Measurements from ENCODE around the gene CRIP3.

CRIP3 gene

DNA sequence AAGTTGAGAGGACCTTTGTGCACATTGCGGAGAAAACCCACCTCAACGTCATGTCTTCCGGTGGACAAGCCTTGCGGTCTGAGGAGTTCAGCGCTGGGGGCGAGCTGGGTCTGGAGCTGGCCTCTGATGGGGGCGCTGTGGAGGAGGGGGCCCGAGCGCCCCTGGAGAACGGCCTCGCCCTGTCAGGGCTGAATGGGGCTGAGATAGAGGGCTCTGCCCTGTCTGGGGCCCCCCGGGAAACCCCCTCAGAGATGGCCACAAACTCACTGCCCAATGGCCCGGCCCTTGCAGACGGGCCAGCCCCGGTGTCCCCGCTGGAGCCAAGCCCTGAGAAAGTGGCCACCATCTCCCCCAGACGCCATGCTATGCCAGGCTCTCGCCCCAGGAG is 25.1 kb downstream of the CRIP3 start:
- Histone ChIP-seq H3K4me1 (ENCODE audit: control insufficient read depth in 1 of 2, insufficient read depth in 1 of 2, low read depth in 1 of 2, low read length in 1 of 2) (no peaks in the 10 kb centered on the region), H3K27me3 (peaks cover 97% of the 10 kb centered on the region), H3K27ac (no peak overlapping the region), H3K4me3 (ENCODE audit: low read depth in 1 of 2, low read length in 1 of 2) (no peak overlapping the region), H3K9me3 (no peaks in the 10 kb centered on the region), H3K36me3 (no peaks in the 10 kb centered on the region)
- TF ChIP-seq, protein P1, sequence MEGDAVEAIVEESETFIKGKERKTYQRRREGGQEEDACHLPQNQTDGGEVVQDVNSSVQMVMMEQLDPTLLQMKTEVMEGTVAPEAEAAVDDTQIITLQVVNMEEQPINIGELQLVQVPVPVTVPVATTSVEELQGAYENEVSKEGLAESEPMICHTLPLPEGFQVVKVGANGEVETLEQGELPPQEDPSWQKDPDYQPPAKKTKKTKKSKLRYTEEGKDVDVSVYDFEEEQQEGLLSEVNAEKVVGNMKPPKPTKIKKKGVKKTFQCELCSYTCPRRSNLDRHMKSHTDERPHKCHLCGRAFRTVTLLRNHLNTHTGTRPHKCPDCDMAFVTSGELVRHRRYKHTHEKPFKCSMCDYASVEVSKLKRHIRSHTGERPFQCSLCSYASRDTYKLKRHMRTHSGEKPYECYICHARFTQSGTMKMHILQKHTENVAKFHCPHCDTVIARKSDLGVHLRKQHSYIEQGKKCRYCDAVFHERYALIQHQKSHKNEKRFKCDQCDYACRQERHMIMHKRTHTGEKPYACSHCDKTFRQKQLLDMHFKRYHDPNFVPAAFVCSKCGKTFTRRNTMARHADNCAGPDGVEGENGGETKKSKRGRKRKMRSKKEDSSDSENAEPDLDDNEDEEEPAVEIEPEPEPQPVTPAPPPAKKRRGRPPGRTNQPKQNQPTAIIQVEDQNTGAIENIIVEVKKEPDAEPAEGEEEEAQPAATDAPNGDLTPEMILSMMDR (IDR thresholded peaks at IDR 0.05), result no peak

DNA sequence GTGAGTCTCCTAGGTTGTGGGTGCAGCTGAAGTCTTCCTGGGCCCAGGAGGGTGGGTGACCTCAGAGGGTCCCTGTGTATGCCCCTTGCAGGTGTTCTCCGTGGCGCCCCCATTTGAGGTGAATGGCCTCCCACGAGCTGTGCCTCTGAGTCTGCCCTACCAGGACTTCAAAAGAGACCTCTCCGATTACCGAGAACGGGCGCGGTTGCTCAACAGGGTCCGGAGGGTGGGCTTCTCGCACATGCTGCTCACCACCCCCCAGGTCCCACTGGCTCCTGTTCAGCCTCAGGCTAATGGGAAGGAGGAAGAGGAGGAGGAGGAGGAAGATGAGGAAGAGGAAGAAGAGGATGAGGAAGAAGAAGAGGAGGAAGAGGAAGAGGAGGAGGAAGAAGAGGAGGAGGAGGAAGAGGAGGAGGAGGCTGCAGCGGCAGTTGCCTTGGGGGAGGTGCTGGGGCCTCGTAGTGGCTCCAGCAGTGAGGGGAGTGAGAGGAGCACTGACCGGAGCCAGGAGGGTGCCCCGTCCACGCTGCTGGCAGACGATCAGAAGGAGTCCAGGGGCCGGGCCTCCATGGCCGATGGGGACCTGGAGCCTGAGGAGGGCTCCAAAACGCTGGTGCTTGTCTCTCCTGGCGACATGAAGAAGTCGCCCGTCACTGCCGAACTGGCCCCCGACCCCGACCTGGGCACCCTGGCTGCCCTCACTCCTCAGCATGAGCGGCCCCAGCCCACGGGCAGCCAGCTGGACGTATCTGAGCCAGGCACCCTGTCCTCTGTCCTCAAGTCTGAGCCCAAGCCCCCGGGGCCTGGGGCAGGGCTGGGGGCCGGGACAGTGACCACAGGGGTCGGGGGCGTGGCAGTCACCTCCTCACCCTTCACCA is 25.8 kb downstream of the CRIP3 start:
- peaks cover 99% of the 10 kb centered on the region for H3K27me3 ChIP-seq
- no peaks in the 10 kb centered on the region for H3K36me3 ChIP-seq

DNA sequence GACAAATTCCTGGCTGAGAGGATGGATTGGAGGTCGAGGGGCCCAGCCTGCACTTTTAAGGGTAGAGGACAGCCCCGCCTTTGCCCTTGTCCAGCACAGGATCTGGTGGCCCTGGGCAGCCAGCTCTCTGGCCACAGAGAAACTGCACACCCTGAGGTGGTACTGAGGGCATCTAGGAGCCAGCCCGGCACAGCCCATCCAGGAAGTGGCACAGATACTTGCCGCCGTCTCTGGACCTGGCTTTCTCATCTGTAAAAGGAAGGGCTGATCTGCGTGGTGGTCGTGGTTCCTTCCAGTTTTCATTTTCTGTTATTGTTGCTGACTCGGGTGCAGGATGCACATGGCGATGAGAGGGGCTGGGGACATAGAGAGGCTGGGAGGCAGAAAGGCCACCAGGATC is 26.6 kb downstream of the CRIP3 start:
- Histone ChIP-seq H3K27me3 (peaks cover 99% of the 10 kb centered on the region), H3K36me3 (no peaks in the 10 kb centered on the region), H3K4me1 (ENCODE audit: control insufficient read depth in 1 of 2, insufficient read depth in 1 of 2, low read depth in 1 of 2, low read length in 1 of 2) (no peaks in the 10 kb centered on the region), H3K9me3 (no peaks in the 10 kb centered on the region), H3K4me3 (ENCODE audit: low read depth in 1 of 2, low read length in 1 of 2) (no peak overlapping the region), H3K27ac (no peak overlapping the region)
- TF ChIP-seq, protein P1 (IDR thresholded peaks at IDR 0.05), result no peak

More for the DNA sequence above, 25.8 kb downstream of the CRIP3 start:
- Histone ChIP-seq H3K4me3 (ENCODE audit: low read depth in 1 of 2, low read length in 1 of 2) (no peak overlapping the region), H3K9me3 (no peaks in the 10 kb centered on the region), H3K27ac (no peak overlapping the region), H3K4me1 (ENCODE audit: control insufficient read depth in 1 of 2, insufficient read depth in 1 of 2, low read depth in 1 of 2, low read length in 1 of 2) (no peaks in the 10 kb centered on the region)
- TF ChIP-seq, protein P1 (IDR thresholded peaks at IDR 0.05), result no peak

DNA sequence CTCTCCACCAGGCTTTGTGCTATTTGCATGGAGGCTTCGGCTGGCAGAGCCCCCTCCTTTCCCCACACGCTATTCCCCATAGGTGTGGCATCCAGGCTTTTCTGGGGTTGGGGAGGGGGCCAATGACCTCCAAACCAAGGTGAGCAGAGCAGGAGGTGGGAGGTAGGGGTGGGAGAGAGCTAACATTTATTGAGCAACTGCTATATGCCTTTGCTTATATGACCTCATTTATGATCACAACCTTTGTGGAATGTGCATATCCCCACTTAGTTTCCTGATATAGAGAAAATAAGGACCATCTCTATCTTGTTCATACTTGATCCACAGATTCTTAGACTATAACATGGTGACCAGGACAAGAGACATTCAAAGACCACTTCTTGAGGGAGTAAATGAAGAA is 28.4 kb downstream of the CRIP3 start:
- Histone ChIP-seq H3K27ac (no peak overlapping the region), H3K4me3 (ENCODE audit: low read depth in 1 of 2, low read length in 1 of 2) (no peak overlapping the region), H3K27me3 (peaks cover 99% of the 10 kb centered on the region), H3K9me3 (no peaks in the 10 kb centered on the region), H3K36me3 (no peaks in the 10 kb centered on the region), H3K4me1 (ENCODE audit: control insufficient read depth in 1 of 2, insufficient read depth in 1 of 2, low read depth in 1 of 2, low read length in 1 of 2) (peaks cover 7 to 12% of the 10 kb centered on the region in 2 experiments)
- TF ChIP-seq, protein P1 (IDR thresholded peaks at IDR 0.05), result no peak

DNA sequence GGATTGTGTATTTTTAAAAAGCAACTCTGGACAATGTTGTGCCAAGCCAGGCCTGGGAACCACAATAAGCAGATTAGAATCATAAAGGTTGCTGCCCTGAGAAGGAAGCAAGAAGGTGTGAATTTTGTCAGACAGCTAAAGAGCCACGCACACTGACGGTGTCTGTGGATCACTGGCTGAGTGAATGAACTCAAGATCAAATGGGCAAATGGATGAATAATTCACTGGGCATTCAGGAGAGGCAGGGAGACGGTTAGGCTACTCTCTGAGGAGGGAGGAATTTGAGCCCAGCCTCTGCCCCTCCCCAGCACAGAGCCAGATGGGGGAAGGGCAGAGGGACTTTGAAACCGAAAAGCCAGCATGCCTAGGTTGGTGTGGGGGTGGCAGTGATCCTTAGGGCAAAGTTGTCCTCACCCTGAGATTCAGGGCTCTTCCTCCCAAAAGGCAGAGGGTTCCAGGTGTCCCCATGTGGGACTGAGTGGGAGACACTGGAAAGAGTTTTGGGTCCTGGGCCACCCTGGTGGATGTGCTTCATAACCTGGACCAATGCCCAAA is 30.0 kb downstream of the CRIP3 start:
- Histone ChIP-seq H3K9me3 (no peaks in the 10 kb centered on the region), H3K36me3 (no peaks in the 10 kb centered on the region), H3K4me1 (ENCODE audit: control insufficient read depth in 1 of 2, insufficient read depth in 1 of 2, low read depth in 1 of 2, low read length in 1 of 2) (peaks cover 7 to 15% of the 10 kb centered on the region in 2 experiments), H3K27ac (no peak overlapping the region), H3K4me3 (ENCODE audit: low read depth in 1 of 2, low read length in 1 of 2) (no peak overlapping the region), H3K27me3 (peaks cover 99% of the 10 kb centered on the region)
- TF ChIP-seq, protein P1 (IDR thresholded peaks at IDR 0.05), result no peak
